ENCODE results near the gene PHYHD1. TPM values are rescaled to one million over a fixed set of nuclear protein-coding genes. Genes with fewer than 3 reads are reported as not detected.
A peak's percentile ranks its signal among the peaks of the same experiment; 100 is the strongest.

PHYHD1 gene
- total RNA-seq, 1 donor from 2014 or later = 0.47 TPM

- Mint-ChIP-seq H3K27ac (peak overlapping the region; percentile 58), H3K27me3 (no peaks in the 10 kb centered on the region), H3K9me3 (no peaks in the 10 kb centered on the region), H3K36me3 (ENCODE audit: low read depth) (peaks cover 21% of the 10 kb centered on the region), H3K4me3 (no peak overlapping the region), H3K4me1 (peaks cover 2% of the 10 kb centered on the region)
- intact Hi-C loops (cut with micrococcal nuclease) = no loop called here
- no peak for DNase-seq
These were observed 1.2 kb upstream of the PHYHD1 start for GRCh38 chr9:128919402-128920089.

- Mint-ChIP-seq H3K9me3 (no peaks in the 10 kb centered on the region), H3K27ac (no peak overlapping the region), H3K4me1 (peaks cover 6% of the 10 kb centered on the region), H3K27me3 (no peaks in the 10 kb centered on the region), H3K36me3 (ENCODE audit: low read depth) (peaks cover 11% of the 10 kb centered on the region), H3K4me3 (no peak overlapping the region)
- DNase-seq = no peak
- intact Hi-C loops (cut with micrococcal nuclease) = no loop called here
These were observed 1.3 kb downstream of the PHYHD1 start for GRCh38 chr9:128921881-128922763.

- no peak for DNase-seq
- H3K27ac Mint-ChIP-seq = no peak overlapping the region
- H3K9me3 Mint-ChIP-seq = no peaks in the 10 kb centered on the region
- no peaks in the 10 kb centered on the region for H3K36me3 Mint-ChIP-seq (ENCODE audit: low read depth)
- peaks cover 11% of the 10 kb centered on the region for H3K4me1 Mint-ChIP-seq
- intact Hi-C loops (cut with micrococcal nuclease) = no loop called here
- H3K27me3 Mint-ChIP-seq = no peaks in the 10 kb centered on the region
- H3K4me3 Mint-ChIP-seq = no peak overlapping the region
These were observed 2.7 kb downstream of the PHYHD1 start for GRCh38 chr9:128923493-128923883.

DNA sequence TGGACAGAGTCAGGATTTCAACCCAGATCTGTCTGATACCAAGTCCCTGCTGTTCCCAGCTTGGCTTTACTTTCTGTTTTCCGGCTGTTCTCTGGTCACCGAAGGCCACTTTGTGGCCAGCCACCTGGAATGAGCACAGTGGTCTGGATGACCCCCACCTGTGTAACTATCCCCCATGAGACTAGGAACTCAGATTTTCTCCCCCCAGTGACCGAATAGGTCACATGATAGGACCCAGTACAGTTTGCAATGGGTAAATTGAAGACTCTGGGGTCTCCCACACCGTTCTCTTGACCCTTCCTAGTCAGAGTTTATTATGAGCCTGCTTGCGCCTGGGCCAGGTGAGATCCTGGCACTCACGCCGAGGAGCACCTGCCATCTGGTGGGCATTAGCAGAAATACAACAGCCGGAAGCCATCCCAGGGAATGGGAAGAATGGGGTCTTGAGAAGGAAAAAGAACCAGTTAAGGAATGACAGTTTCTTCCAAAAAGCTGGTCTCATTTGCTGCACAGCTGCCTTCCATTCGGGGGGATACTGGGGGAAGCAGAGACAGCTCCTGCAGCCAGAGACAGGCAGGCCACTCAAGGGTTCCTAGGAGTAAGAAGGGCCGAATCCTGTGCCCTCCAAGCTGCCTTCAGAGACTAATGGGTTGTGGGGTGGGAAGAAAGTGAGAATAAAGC, 7.1 kb downstream of the PHYHD1 start:
- no peak overlapping the region for H3K27ac Mint-ChIP-seq
- no peaks in the 10 kb centered on the region for H3K36me3 Mint-ChIP-seq (ENCODE audit: low read depth)
- H3K27me3 Mint-ChIP-seq = no peaks in the 10 kb centered on the region
- H3K4me3 Mint-ChIP-seq = no peak overlapping the region
- H3K9me3 Mint-ChIP-seq = no peaks in the 10 kb centered on the region
- intact Hi-C loops (cut with micrococcal nuclease) = loop anchor here (1.0 kb wide), 2 partner anchors 47 to 65 kb away; partner anchors contain the start of gene KYAT1
- peaks cover 11% of the 10 kb centered on the region for H3K4me1 Mint-ChIP-seq
- DNase-seq = peak; percentile 86

GRCh38 chr9:128928624-128929023, 7.8 kb downstream of the PHYHD1 start:
- H3K4me3 Mint-ChIP-seq = no peak overlapping the region
- no peak overlapping the region for H3K27ac Mint-ChIP-seq
- H3K36me3 Mint-ChIP-seq (ENCODE audit: low read depth) = no peaks in the 10 kb centered on the region
- no peak for DNase-seq
- intact Hi-C loops (cut with micrococcal nuclease) = loop anchor here (1.0 kb wide), 2 partner anchors 47 to 65 kb away; partner anchors contain the start of gene KYAT1
- H3K4me1 Mint-ChIP-seq = peaks cover 11% of the 10 kb centered on the region
- no peaks in the 10 kb centered on the region for H3K27me3 Mint-ChIP-seq
- H3K9me3 Mint-ChIP-seq = no peaks in the 10 kb centered on the region

DNA sequence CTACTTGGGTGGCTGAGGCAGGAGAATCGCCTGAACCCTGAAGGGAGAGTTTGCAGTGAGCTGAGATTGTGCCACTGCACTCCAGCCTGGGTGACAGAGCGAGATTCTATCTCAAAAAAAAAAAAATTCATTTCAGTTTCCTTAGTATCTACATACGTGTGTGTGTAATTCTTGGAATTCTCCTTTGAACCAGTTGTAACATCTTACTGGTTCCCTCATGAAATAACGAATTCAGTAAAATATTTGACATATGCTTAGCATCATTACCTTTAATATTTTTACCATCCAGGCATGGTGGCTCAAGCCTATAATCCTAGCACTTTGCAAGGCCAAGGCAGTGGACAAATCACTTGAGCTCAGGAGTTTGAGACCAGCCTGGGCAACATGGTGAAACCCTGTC, 8.8 kb downstream of the PHYHD1 start:
- intact Hi-C loops (cut with micrococcal nuclease) = no loop called here
- no peak overlapping the region for H3K4me3 Mint-ChIP-seq
- H3K4me1 Mint-ChIP-seq = peaks cover 11% of the 10 kb centered on the region
- H3K9me3 Mint-ChIP-seq = no peaks in the 10 kb centered on the region
- no peaks in the 10 kb centered on the region for H3K36me3 Mint-ChIP-seq (ENCODE audit: low read depth)
- H3K27ac Mint-ChIP-seq = no peak overlapping the region
- no peaks in the 10 kb centered on the region for H3K27me3 Mint-ChIP-seq
- DNase-seq = no peak

- Mint-ChIP-seq H3K4me3 (no peak overlapping the region), H3K27ac (no peak overlapping the region), H3K27me3 (no peaks in the 10 kb centered on the region), H3K9me3 (no peaks in the 10 kb centered on the region), H3K4me1 (no peaks in the 10 kb centered on the region), H3K36me3 (ENCODE audit: low read depth) (no peaks in the 10 kb centered on the region)
- intact Hi-C loops (cut with micrococcal nuclease) = no loop called here
- no peak for DNase-seq
These were observed 12.9 kb downstream of the PHYHD1 start for GRCh38 chr9:128933731-128934130.

DNA sequence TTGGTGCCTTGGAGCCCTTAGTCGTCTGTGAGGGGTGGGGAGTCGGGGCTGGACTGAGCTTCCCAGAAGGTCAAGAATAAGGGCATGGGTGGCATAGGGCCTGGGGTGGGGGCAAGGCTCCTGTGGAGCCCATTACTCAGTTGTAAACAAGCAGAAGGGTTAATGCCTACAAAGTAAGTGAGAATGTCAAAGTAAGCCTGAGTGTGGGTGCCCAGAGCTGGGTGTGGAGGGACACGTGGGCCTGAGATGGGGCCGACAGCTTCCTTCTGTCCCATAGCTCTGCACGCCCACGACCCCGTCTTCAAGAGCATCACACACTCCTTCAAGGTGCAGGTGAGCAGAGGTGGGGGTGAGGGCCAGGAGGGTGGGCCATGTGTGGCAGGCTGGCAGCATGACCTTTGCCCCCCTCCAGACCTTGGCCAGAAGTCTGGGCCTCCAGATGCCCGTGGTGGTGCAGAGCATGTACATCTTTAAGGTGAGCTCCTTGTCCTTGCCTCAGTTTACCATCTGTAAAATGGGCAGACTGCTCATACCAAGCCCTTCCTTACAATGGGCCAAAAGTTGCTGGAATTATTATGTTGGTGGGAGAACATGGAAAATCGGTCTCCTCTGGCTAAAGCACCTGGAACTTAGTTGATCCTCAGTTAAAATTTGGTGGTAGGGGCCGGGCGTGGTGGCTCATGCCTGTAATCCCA, 15.5 kb downstream of the PHYHD1 start:
- H3K4me1 Mint-ChIP-seq = no peaks in the 10 kb centered on the region
- H3K9me3 Mint-ChIP-seq = no peaks in the 10 kb centered on the region
- intact Hi-C loops (cut with micrococcal nuclease) = no loop called here
- no peak for DNase-seq
- H3K4me3 Mint-ChIP-seq = no peak overlapping the region
- no peak overlapping the region for H3K27ac Mint-ChIP-seq
- H3K27me3 Mint-ChIP-seq = no peaks in the 10 kb centered on the region
- no peaks in the 10 kb centered on the region for H3K36me3 Mint-ChIP-seq (ENCODE audit: low read depth)

GRCh38 chr9:128937310-128938165, 16.8 kb downstream of the PHYHD1 start:
- no peak overlapping the region for H3K4me3 Mint-ChIP-seq
- H3K9me3 Mint-ChIP-seq = no peaks in the 10 kb centered on the region
- no peak for DNase-seq
- no peak overlapping the region for H3K27ac Mint-ChIP-seq
- no peaks in the 10 kb centered on the region for H3K4me1 Mint-ChIP-seq
- H3K36me3 Mint-ChIP-seq (ENCODE audit: low read depth) = no peaks in the 10 kb centered on the region
- no peaks in the 10 kb centered on the region for H3K27me3 Mint-ChIP-seq
- intact Hi-C loops (cut with micrococcal nuclease) = no loop called here

GRCh38 chr9:128940271-128940921, 19.6 kb downstream of the PHYHD1 start:
- no peak overlapping the region for H3K27ac Mint-ChIP-seq
- peaks cover 2% of the 10 kb centered on the region for H3K4me1 Mint-ChIP-seq
- H3K27me3 Mint-ChIP-seq = no peaks in the 10 kb centered on the region
- H3K9me3 Mint-ChIP-seq = no peaks in the 10 kb centered on the region
- no peak for DNase-seq
- peaks cover 1% of the 10 kb centered on the region for H3K36me3 Mint-ChIP-seq (ENCODE audit: low read depth)
- H3K4me3 Mint-ChIP-seq = no peak overlapping the region
- intact Hi-C loops (cut with micrococcal nuclease) = no loop called here

DNA sequence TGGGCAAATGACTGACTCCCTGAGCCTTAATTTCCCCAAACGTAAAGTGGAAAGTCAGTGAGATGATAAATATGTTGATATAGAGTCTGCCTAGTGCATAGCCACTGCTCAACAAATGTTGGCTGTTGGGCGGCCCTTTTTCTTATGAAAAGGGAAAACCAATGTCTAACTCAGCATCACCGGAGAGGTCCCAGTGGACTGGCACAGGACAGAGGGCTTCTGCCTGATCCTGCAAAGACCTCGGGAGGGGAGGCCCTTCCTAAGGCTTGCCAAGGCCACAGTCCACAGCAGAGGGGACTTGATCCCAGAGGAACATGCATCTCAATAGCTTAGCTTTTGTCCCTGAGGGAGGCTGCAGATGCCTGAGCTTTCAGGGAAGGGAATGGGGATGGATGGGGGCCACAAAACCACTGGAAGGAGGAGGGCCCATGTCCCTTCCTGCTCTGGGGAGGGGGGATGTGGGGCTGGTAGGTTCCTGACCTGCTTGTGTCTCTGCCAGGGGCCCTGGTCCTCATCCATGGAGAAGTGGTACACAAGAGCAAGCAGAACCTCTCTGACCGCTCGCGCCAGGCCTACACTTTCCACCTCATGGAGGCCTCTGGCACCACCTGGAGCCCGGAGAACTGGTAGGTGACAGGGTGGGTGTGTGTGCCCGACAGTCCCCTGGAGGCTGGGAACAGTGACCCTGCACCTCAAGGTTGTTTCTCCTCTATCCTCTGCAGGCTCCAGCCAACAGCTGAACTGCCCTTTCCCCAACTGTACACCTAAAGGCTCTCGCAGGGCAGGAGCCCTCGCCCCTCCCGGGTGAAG, 20.4 kb downstream of the PHYHD1 start:
- DNase-seq = no peak
- Mint-ChIP-seq H3K36me3 (ENCODE audit: low read depth) (peaks cover 5% of the 10 kb centered on the region), H3K27me3 (no peaks in the 10 kb centered on the region), H3K9me3 (no peaks in the 10 kb centered on the region), H3K27ac (no peak overlapping the region), H3K4me3 (no peak overlapping the region), H3K4me1 (peaks cover 7% of the 10 kb centered on the region)
- intact Hi-C loops (cut with micrococcal nuclease) = no loop called here
